Spleen (tissue), 3 donors: Measurements from ENCODE around the gene HOXB7.

Experiments used
- POLR2A ChIP-seq, 3 donors: fragments of 450-650 bp; IDR thresholded peaks; one replicate each; pipeline ENCODE4 v1.5.1; 2017; ENCODE audit warnings: antibody characterized with exemption in 3 of 3, mild to moderate bottlenecking in 1 of 3
- POLR2AphosphoS5 ChIP-seq, 3 donors: sonication (generic); formaldehyde crosslinking; IDR thresholded peaks; one replicate each; pipeline ENCODE4 v1.5.1; 2017; ENCODE audit warnings: antibody characterized with exemption in 3 of 3

GRCh38 chr17:48625495-48626244, 14.9 kb upstream of the HOXB7 start:
- TF ChIP-seq POLR2AphosphoS5 (IDR thresholded peaks at IDR 0.05) (no peak), POLR2A (IDR thresholded peaks at IDR 0.05) (no peak)
